Tibial nerve (tissue), 4 donors: Measurements from ENCODE around the gene ADRA2C.

Experiments used
- CTCF ChIP-seq, 5 experiments: fragments of 200-600 bp in 3 of 5; fragments of 450-650 bp in 2 of 5; sonication (generic) in 3 of 5; IDR thresholded peaks; one replicate each; pipeline ENCODE4 v1.5.1; 2016 to 2019; ENCODE audit warnings: antibody characterized with exemption in 5 of 5, mild to moderate bottlenecking in 3 of 5, moderate library complexity in 2 of 5
- EP300 ChIP-seq, 2 donors: sonication (generic); formaldehyde crosslinking; IDR thresholded peaks; one replicate each; pipeline ENCODE4 v1.6.1; 2017; ENCODE audit warnings: antibody characterized with exemption in 2 of 2, mild to moderate bottlenecking in 1 of 2

- TF ChIP-seq CTCF (IDR thresholded peaks at IDR 0.05) (no peak), EP300 (IDR thresholded peaks at IDR 0.05) (no peak)
Measured at GRCh38 chr4:3724319-3725231, 41.6 kb upstream of the ADRA2C start.
